Neural cell (in vitro differentiated cells): ENCODE data around the gene TNNT2. TPM values are rescaled to one million over a fixed set of nuclear protein-coding genes. Genes with fewer than 3 reads are reported as not detected.

ENCODE experiments used
- H2AFZ ChIP-seq: fragments of 200-600, 300-800 bp; sonication (generic), shearing (Covaris generic); 2 replicates; pipeline ENCODE4 v1.6.0; 2014; ENCODE audit warnings: low read depth, mild to moderate bottlenecking, antibody characterized with exemption, low read length, moderate library complexity
- H3F3A ChIP-seq: fragments of 200-600 bp; shearing (Covaris generic); 2 replicates; pipeline ENCODE4 v1.6.1; 2016; ENCODE audit warnings: mild to moderate bottlenecking, moderate library complexity, mixed read lengths, antibody characterized with exemption, low read length; ENCODE audit not compliant: insufficient read depth, poor library complexity, severe bottlenecking
- H3K27ac ChIP-seq: fragments of 200-600, 300-800 bp; sonication (generic), shearing (Covaris generic); 2 replicates; pipeline ENCODE4 v1.5.1; 2014; ENCODE audit warnings: mild to moderate bottlenecking, low read length, moderate library complexity
- H3K27me3 ChIP-seq: fragments of 300-800, 200-600 bp; sonication (generic), shearing (Covaris generic); 2 replicates; pipeline ENCODE4 v1.6.0; 2014; ENCODE audit warnings: mild to moderate bottlenecking, low read depth, low read length, moderate library complexity; ENCODE audit not compliant: insufficient read depth
- H3K36me3 ChIP-seq: fragments of 300-800, 200-600 bp; sonication (generic), shearing (Covaris generic); 2 replicates; pipeline ENCODE4 v1.5.1; 2014; ENCODE audit warnings: mild to moderate bottlenecking, antibody characterized with exemption, low read length, moderate library complexity; ENCODE audit not compliant: insufficient read depth
- H3K4me2 ChIP-seq: fragments of 300-800, 200-600 bp; sonication (generic), shearing (Covaris generic); 2 replicates; pipeline ENCODE4 v1.6.0; 2014; ENCODE audit warnings: mild to moderate bottlenecking, low read length
- H3K4me3 ChIP-seq: fragments of 300-800, 200-600 bp; sonication (generic), shearing (Covaris generic); 2 replicates; pipeline ENCODE4 v1.5.1; 2014; ENCODE audit warnings: mild to moderate bottlenecking, low read length, moderate library complexity
- H3K79me2 ChIP-seq: fragments of 200-600 bp; shearing (Covaris generic); replicated peaks from 2 replicates; pipeline ENCODE4 v1.6.0; 2014; ENCODE audit warnings: mild to moderate bottlenecking, low read length, moderate library complexity; ENCODE audit not compliant: insufficient read depth
- H3K9ac ChIP-seq: fragments of 300-800, 200-600 bp; sonication (generic), shearing (Covaris generic); 2 replicates; pipeline ENCODE4 v1.6.1; 2016; ENCODE audit warnings: mild to moderate bottlenecking, low read length, mixed read lengths
- H3K9me2 ChIP-seq: fragments of 200-600 bp; shearing (Covaris generic); 2 replicates; pipeline ENCODE4 v1.6.1; 2016; ENCODE audit warnings: mild to moderate bottlenecking, low read length, mixed read lengths; ENCODE audit not compliant: insufficient read depth
- H3K9me3 ChIP-seq: fragments of 200-600, 300-800 bp; sonication (generic), shearing (Covaris generic); 2 replicates; pipeline ENCODE4 v1.6.1; 2016; ENCODE audit warnings: mild to moderate bottlenecking, mixed run types, low read length, moderate library complexity, mixed read lengths
- H4K20me1 ChIP-seq: fragments of 200-600 bp; shearing (Covaris generic); 2 replicates; pipeline ENCODE4 v1.6.1; 2016; ENCODE audit warnings: mild to moderate bottlenecking, mixed run types; ENCODE audit not compliant: insufficient read depth
- CTCF ChIP-seq: fragments of 450-650 bp; IDR thresholded peaks from 2 replicates; pipeline ENCODE4 v1.5.1; 2014; ENCODE audit warnings: antibody characterized with exemption, mild to moderate bottlenecking, moderate library complexity; ENCODE audit not compliant: poor library complexity, severe bottlenecking
- EZH2 ChIP-seq: fragments of 200-600, 300-800 bp; shearing (Covaris generic), sonication (generic); IDR thresholded peaks from 2 replicates; pipeline ENCODE4 v1.6.1; 2014; ENCODE audit warnings: antibody characterized with exemption, low read length, borderline replicate concordance, mild to moderate bottlenecking; ENCODE audit not compliant: insufficient read depth, poor library complexity, severe bottlenecking
- MXI1 ChIP-seq: fragments of 450-650 bp; conservative IDR thresholded peaks from 2 replicates; pipeline ENCODE4 v1.6.1; 2014; ENCODE audit warnings: antibody characterized with exemption, mild to moderate bottlenecking; ENCODE audit not compliant: poor library complexity, severe bottlenecking
- POLR2AphosphoS5 ChIP-seq: IDR thresholded peaks from 2 replicates; pipeline ENCODE4 v1.6.1; 2012
- RAD21 ChIP-seq: fragments of 450-650 bp; conservative IDR thresholded peaks from 2 replicates; pipeline ENCODE4 v1.6.1; 2014; ENCODE audit warnings: antibody characterized with exemption, mild to moderate bottlenecking, moderate library complexity
- SMC3 ChIP-seq: fragments of 450-650 bp; conservative IDR thresholded peaks from 2 replicates; pipeline ENCODE4 v1.6.1; 2014; ENCODE audit warnings: antibody characterized with exemption, mild to moderate bottlenecking, moderate library complexity; ENCODE audit not compliant: poor library complexity
- TAF1 ChIP-seq: IDR thresholded peaks from 2 replicates; pipeline ENCODE4 v1.6.1; 2012; ENCODE audit warnings: low read depth
- polyA minus RNA-seq: library from RNA; depleted of rRNA, polyadenylated mRNA; stranded (reverse); fragments of >200 nt; gene quantifications from 2 replicates; pipeline ENCODE4 v1.2.3, GENCODE V29; 2014
- polyA plus RNA-seq: library from polyadenylated mRNA; depleted of rRNA; stranded (reverse); fragments of >200 nt; gene quantifications from 2 replicates; pipeline ENCODE4 v1.2.3, GENCODE V29; 2014
- TF ChIP-seq, protein P1 (sequence below): IDR thresholded peaks from 2 replicates; pipeline ENCODE4 v1.6.1; 2012; ENCODE audit warnings: borderline replicate concordance

The TNNT2 gene
- polyA plus RNA-seq, result not detected in 2 replicates
- polyA minus RNA-seq, result not detected in 2 replicates

GRCh38 chr1:201377611-201378092, at the start of gene TNNT2:
Gene TNNT2 (minus strand): TSS chr1:201377680. CDS start chr1:201373254, 4,426 bp downstream.
- no peaks in the 10 kb centered on the region for H3F3A ChIP-seq
- no peaks in the 10 kb centered on the region for H3K36me3 ChIP-seq
- H3K9me2 ChIP-seq, result no peaks in the 10 kb centered on the region
- H4K20me1 ChIP-seq, result no peaks in the 10 kb centered on the region
- no peaks in the 10 kb centered on the region for H3K9me3 ChIP-seq
- H3K9ac ChIP-seq, result no peak within 1 kb of the TSS
- H3K27ac ChIP-seq, result no peak within 1 kb of the TSS
- H3K79me2 ChIP-seq, result no peaks in the 10 kb centered on the region
- TF ChIP-seq CTCF (no peak), RAD21 (no peak), EZH2 (no peak)
- TF ChIP-seq, protein P1, sequence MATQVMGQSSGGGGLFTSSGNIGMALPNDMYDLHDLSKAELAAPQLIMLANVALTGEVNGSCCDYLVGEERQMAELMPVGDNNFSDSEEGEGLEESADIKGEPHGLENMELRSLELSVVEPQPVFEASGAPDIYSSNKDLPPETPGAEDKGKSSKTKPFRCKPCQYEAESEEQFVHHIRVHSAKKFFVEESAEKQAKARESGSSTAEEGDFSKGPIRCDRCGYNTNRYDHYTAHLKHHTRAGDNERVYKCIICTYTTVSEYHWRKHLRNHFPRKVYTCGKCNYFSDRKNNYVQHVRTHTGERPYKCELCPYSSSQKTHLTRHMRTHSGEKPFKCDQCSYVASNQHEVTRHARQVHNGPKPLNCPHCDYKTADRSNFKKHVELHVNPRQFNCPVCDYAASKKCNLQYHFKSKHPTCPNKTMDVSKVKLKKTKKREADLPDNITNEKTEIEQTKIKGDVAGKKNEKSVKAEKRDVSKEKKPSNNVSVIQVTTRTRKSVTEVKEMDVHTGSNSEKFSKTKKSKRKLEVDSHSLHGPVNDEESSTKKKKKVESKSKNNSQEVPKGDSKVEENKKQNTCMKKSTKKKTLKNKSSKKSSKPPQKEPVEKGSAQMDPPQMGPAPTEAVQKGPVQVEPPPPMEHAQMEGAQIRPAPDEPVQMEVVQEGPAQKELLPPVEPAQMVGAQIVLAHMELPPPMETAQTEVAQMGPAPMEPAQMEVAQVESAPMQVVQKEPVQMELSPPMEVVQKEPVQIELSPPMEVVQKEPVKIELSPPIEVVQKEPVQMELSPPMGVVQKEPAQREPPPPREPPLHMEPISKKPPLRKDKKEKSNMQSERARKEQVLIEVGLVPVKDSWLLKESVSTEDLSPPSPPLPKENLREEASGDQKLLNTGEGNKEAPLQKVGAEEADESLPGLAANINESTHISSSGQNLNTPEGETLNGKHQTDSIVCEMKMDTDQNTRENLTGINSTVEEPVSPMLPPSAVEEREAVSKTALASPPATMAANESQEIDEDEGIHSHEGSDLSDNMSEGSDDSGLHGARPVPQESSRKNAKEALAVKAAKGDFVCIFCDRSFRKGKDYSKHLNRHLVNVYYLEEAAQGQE, result no peak
- no peak within 1 kb of the TSS for H3K4me2 ChIP-seq
- no peak within 1 kb of the TSS for H2AFZ ChIP-seq
- H3K27me3 ChIP-seq, result no peaks in the 10 kb centered on the region
- no peak within 1 kb of the TSS for H3K4me3 ChIP-seq

DNA sequence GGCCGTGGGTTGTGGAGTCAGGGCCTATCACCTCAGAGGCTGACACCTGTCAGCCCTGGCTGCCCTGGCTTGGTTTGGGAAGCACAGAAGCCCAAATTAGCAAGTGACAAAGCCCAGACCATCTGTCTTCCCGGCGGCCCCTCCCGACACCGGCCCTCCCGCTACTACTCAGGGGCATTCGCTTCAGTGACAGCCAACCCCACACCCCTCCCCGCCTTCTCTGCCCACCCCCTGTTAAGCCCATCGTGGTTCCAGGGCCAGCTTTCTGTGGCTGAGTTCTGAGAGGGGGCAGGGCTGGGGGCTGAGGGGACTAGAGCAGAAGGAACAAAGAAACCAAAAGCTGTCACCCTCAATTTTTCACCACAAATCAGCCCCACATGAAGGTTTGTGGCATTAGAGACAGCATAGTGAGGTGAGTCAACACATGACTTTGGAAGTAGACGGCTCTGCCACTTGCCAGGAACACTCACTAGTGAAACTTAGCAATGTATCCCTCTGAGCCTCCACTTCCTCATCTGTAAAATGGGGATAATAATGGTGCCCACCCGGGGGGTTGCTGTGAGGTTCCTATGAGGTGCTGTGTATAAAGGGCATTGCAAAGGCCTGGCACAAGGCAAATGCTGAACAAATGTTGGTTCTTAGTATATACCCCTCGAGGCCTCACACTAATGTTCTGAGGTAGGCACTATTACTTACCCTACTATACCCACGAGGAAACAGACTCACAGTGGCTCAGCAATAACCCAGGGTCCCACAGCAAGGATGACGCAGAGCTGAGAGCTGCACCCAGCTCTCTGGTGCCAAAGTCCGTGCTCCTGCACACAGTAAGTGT, 49.2 kb upstream of the TNNT2 start:
- TF ChIP-seq EZH2 (no peak), POLR2AphosphoS5 (no peak), RAD21 (no peak)
- no peak overlapping the region for H3K4me2 ChIP-seq
- no peaks in the 10 kb centered on the region for H4K20me1 ChIP-seq

GRCh38 chr1:201424146-201424545, 46.7 kb upstream of the TNNT2 start:
- Histone ChIP-seq H2AFZ (no peak overlapping the region), H3K4me3 (no peak overlapping the region), H3K27me3 (no peaks in the 10 kb centered on the region), H3K4me2 (no peak overlapping the region), H3K27ac (no peak overlapping the region), H4K20me1 (no peaks in the 10 kb centered on the region), H3K79me2 (no peaks in the 10 kb centered on the region), H3K36me3 (no peaks in the 10 kb centered on the region), H3K9me2 (no peaks in the 10 kb centered on the region), H3K9me3 (no peaks in the 10 kb centered on the region), H3F3A (no peaks in the 10 kb centered on the region), H3K9ac (no peak overlapping the region)
- no peak for TF ChIP-seq TAF1
- TF ChIP-seq RAD21, result no peak
- no peak for TF ChIP-seq MXI1
- TF ChIP-seq CTCF, result no peak
- no peak for TF ChIP-seq SMC3

More for the DNA sequence above, 49.2 kb upstream of the TNNT2 start:
- Histone ChIP-seq H3K4me3 (no peak overlapping the region), H3K9ac (no peak overlapping the region), H3K9me2 (no peaks in the 10 kb centered on the region), H3K27ac (no peak overlapping the region), H3K27me3 (no peaks in the 10 kb centered on the region), H3K9me3 (no peaks in the 10 kb centered on the region), H3K36me3 (no peaks in the 10 kb centered on the region), H3F3A (no peaks in the 10 kb centered on the region), H3K79me2 (no peaks in the 10 kb centered on the region), H2AFZ (no peak overlapping the region)
